Measurements from ENCODE around the gene RFNG.

Gene RFNG, protein sequence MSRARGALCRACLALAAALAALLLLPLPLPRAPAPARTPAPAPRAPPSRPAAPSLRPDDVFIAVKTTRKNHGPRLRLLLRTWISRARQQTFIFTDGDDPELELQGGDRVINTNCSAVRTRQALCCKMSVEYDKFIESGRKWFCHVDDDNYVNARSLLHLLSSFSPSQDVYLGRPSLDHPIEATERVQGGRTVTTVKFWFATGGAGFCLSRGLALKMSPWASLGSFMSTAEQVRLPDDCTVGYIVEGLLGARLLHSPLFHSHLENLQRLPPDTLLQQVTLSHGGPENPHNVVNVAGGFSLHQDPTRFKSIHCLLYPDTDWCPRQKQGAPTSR

GRCh38 chr17:82051776-82052637 is at the start of gene RFNG, which contains the start of gene GPS1:
Gene RFNG, minus strand, starts transcription at chr17:82051811. Its CDS starts 45 bp downstream, at chr17:82051766.
Gene GPS1, plus strand, starts transcription at chr17:82051898. Its CDS starts 34 bp downstream, at chr17:82051932.
- DNase-seq, result peak; percentile 74

DNA sequence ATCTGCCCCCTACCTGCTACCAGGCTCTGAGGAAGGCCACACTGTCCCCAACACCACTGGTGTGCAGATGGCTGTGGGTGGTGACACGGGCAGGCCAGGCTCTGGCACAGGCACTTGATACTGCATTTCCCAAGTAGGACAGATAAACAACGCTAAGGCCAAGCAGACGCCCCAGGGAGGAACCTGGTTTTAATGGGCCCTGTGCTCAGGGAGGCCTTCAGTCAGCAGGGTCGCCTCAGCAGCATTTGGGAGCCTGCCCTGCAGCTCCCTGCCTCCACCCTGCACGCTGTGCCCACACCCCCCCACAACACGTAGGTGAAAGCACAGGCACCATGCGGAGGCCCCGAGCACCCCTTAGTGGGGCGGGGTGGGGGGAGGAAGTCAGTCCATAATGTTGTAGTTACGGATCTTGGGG is 49.7 kb upstream of the RFNG start:
- no peak for DNase-seq

DNA sequence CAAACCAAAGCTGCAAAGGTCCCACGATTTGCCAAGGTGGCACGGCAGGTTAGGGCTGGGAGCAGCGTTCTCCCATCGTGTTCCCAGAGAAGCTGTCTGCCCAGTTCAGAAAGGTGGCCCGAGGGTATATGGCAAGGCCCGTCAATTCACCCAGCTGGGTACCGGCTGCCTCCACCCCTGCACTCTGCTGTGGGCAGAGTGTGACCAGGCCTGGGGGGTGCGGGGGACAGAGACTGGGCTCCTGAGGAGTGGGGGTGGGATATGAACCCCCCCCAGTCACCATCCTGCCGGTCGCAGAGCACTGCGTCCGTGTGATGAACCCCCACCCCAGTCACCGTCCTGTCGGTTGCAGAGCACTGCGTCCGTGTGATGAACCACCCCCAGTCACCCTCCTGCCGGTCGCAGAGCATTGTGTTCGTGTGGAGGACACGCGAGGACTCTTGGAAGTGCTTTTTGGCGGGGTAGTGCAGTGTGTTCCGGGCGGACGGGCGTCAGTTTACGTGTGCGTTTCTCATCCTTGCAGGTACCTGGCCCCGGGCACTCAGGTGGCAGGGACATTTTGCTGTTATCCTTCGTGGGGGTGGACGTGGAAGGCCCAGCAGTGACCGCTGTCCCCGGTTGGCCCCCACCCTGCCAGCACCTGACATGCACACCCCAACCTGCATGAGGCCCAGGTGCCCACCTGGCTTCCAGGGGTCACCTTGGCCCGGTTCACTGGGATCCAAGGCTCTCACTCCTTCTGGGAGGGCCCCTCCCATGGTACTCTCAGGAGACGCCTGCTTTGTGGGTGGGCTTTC is 49.1 kb upstream of the RFNG start:
- DNase-seq, result no peak

GRCh38 chr17:82098939-82099763 is 47.5 kb upstream of the RFNG start:
- DNase-seq, result no peak

DNA sequence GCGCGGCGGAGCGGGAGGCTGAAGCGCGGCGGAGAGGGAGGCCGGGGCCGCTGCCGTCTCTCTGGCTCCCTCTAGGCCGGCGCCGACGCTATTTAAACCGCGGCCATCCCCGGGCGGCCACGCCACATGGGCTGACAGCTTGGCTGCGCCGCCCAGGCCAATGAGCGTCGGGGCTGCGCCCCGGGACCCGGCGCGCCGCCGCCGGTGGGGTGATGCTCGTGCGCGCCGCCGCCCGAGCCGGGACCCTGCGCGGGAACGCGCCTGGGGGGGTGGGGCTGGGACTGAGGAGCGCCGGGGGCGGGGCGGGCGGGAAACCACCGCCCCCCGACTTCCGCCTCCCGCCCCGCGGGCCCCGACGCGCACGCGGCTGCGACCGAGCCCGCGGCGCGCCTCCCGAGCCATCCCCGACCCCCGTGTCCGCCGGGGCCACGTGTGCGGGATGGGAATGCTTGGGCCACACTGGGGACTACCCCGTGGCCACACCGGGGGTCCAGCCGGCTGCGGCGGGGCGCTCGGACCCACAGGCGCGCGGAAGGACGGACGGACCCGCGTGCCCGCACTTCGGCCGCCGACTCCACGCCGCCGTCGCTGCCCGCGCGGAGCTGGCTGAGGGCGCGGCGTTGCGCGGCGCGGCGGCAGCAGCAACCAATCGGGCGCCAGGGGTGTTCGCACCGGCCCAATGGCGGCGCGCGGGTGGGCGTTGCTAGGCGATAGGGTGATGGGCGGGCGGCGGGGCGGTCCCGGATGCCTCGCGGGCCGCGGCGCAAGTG is 46.7 kb upstream of the RFNG start, which contains the start of gene FASN:
FASN (minus strand) TSS at position 68 of the 770 bp plus-strand sequence. CDS start 1,791 bp downstream, outside the sequence.
- DNase-seq, result peak; percentile 87

DNA sequence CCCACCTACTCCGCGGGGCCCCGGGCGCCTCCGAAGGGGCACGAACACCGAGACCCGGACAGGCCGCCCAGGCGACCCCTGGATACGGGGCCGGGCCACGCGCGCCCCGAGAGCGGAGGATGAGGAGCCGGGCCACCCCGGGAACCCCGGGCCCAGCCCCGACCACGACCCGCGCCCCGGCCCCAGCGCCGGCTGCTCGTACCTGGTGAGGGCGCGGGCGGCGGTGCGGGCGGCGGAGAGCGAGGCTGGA is 46.2 kb upstream of the RFNG start:
- DNase-seq, result peak; percentile 18

GRCh38 chr17:82097184-82097918 is 45.7 kb upstream of the RFNG start:
- DNase-seq, result no peak

GRCh38 chr17:82096709-82097183 is 45.1 kb upstream of the RFNG start:
- no peak for DNase-seq

GRCh38 chr17:82095777-82096708 is 44.4 kb upstream of the RFNG start:
- no peak for DNase-seq

- DNase-seq, result no peak
These were observed 43.5 kb upstream of the RFNG start for GRCh38 chr17:82094931-82095776.

GRCh38 chr17:82092995-82093751 is 41.6 kb upstream of the RFNG start:
- no peak for DNase-seq

GRCh38 chr17:82092628-82092994 is 41.0 kb upstream of the RFNG start:
- DNase-seq, result no peak

DNA sequence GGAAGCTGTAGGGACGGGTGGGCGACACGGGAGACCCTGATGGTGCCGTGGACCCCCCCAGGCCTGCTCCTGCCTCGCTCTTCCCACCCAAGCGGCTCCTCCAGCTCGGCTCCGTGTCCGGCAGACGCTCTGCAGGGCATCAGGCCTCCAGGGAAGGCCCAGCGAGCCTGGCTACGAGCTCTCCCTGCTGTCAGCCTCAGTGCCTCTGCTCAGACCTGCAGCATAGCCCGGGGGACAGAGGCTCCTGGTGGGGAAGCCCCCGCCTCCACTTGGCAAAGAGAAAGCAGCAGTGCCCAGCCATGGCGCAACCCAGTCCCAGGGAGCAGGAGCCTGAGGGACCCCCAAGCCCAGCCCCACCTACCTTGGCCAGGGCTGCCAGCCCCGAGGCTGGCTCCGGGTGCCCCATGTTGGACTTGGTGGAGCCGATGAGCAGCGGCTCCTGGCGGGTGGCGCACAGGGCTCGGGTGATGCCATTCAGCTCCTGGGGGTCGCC is 40.5 kb upstream of the RFNG start:
- no peak for DNase-seq

GRCh38 chr17:82091264-82092066 is 39.9 kb upstream of the RFNG start:
- no peak for DNase-seq

DNA sequence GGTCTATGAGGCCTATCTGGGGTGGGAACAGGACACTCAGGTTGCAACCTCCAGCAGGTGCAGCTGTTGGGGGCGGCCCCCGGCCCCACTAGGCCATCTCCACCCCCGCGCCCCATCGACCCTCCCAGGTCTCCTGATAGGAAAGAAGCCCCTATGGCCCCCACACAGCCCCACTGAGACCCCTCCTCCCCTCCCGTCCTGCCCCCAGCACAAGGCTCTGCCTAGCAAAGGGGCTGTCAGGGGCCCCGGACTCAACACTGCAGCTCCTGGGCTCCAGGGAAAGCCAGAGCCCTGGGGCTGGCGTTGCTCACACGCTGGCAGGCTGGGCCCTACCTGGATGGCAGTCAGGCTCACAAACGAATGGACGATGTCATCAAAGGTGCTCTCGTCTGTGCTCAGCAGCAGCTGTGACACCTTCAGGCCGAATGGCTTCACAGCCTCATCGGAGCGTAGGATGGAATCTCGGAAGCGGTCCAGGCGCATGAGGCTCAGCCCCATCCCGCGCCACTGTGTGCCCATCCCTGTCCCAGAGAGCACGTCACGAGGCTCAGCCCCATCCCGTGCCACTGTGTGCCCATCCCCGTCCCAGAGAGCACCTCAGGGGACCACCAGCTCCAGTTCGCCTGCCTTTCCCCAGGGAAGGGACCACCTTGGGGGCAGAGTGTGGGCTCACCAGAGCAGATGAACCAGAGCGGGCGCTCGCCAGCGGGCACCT is 39.1 kb upstream of the RFNG start:
- DNase-seq, result no peak

Data from activated CD4-positive, alpha-beta T cell treated with anti-CD3 and anti-CD28 coated beads for 1 hour (primary cell).